ENCODE results near the gene CEBPG.

GRCh38 chr19:33385956-33386355 is 12.4 kb downstream of the CEBPG start:
- TF ChIP-seq EZH2 (IDR thresholded peaks at IDR 0.05) (no peak), POLR2AphosphoS5 (IDR thresholded peaks at IDR 0.05; ENCODE audit: borderline replicate concordance, low read depth, low read length) (no peak), FOXP2 (optimal IDR thresholded peaks at IDR 0.05; ENCODE audit: control extremely low read depth, extremely low read length, insufficient read depth) (no peak)
